Mucosa of gallbladder (tissue), 1 donor: ENCODE results near the gene EML1. TPM values are rescaled to one million over a fixed set of nuclear protein-coding genes. Genes with fewer than 3 reads are reported as not detected.

ENCODE experiments used
- DNase-seq: peaks from one replicate; pipeline ENCODE4 v3.0.0-alpha.2; 2020; ENCODE audit warnings: low spot score
- total RNA-seq: library from RNA; stranded (reverse); gene quantifications from one replicate; pipeline ENCODE4 v1.2.1, GENCODE V29; 2021
- donor health status: DM: no; HTN: no; CAD: no.

The EML1 gene
- total RNA-seq, 1 donor from 2014 or later, result 49.9 TPM

GRCh38 chr14:99990268-99991170 is 197.3 kb downstream of the EML1 start:
- no peak for DNase-seq

- no peak for DNase-seq
Observed at GRCh38 chr14:99991331-99991730, 198.1 kb downstream of the EML1 start.

Other genes with a start within 250 kb of the EML1 start
- gene CCDC85C, start 189.2 kb upstream of the EML1 start, total RNA-seq, result 41.3 TPM
- gene HHIPL1, start 148.3 kb upstream of the EML1 start, total RNA-seq, result 5.3 TPM
- 1.8 TPM for gene CYP46A1, start 109.1 kb upstream of the EML1 start, total RNA-seq